ENCODE measurements around the gene FRS2. TPM values are rescaled to one million over a fixed set of nuclear protein-coding genes. Genes with fewer than 3 reads are reported as not detected.

The FRS2 gene
- total RNA-seq, 4 donors from 2014 or later: 22.6 to 42.0 (median 29.2) TPM

- 24 to 32% methylated on average over 2 of the region's 2 CpGs for WGBS, 2 donors
- Histone ChIP-seq H3K4me3 (no peak overlapping the region), H3K36me3 (peaks cover 0 to 12% (median 0%) of the 10 kb centered on the region in 3 donors), H3K9me3 (peaks cover 0 to 8% (median 0%) of the 10 kb centered on the region in 3 donors), H3K4me1 (peaks cover 0 to 23% (median 5%) of the 10 kb centered on the region in 3 donors), H3K27me3 (no peaks in the 10 kb centered on the region), H3K27ac (no peak overlapping the region)
- no peak for DNase-seq
- TF ChIP-seq CTCF (IDR thresholded peaks at IDR 0.05) (no peak), POLR2A (IDR thresholded peaks at IDR 0.05) (no peak)
- intact Hi-C loops (cut with DNase I): no loop called here
These were observed 14.2 kb downstream of the FRS2 start for GRCh38 chr12:69484428-69484827.

- no peaks in the 10 kb centered on the region for H3K27me3 ChIP-seq
- no peak for DNase-seq
- 88 to 92% methylated on average over 14 of the region's 14 CpGs for WGBS, 2 donors
- peaks cover 0 to 3% (median 0%) of the 10 kb centered on the region in 3 donors for H3K4me1 ChIP-seq
- H3K4me3 ChIP-seq: no peak overlapping the region
- peaks cover 0 to 5% (median 0%) of the 10 kb centered on the region in 3 donors for H3K36me3 ChIP-seq
- intact Hi-C loops (cut with DNase I): no loop called here
- no peak overlapping the region for H3K27ac ChIP-seq
- no peak for TF ChIP-seq POLR2A (IDR thresholded peaks at IDR 0.05)
- no peak for TF ChIP-seq CTCF (IDR thresholded peaks at IDR 0.05)
- H3K9me3 ChIP-seq: peaks cover 0 to 8% (median 0%) of the 10 kb centered on the region in 3 donors
These were observed 20.9 kb downstream of the FRS2 start for GRCh38 chr12:69490920-69491643.

- no peak for DNase-seq
- no peak overlapping the region for H3K4me3 ChIP-seq
- H3K9me3 ChIP-seq: no peaks in the 10 kb centered on the region
- H3K4me1 ChIP-seq: peaks cover 0 to 11% (median 3%) of the 10 kb centered on the region in 3 donors
- H3K27ac ChIP-seq: no peak overlapping the region
- 95 to 96% methylated on average over 2 of the region's 2 CpGs for WGBS, 2 donors
- TF ChIP-seq POLR2A (IDR thresholded peaks at IDR 0.05) (no peak), CTCF (IDR thresholded peaks at IDR 0.05) (no peak)
- H3K27me3 ChIP-seq: no peaks in the 10 kb centered on the region
- no peaks in the 10 kb centered on the region for H3K36me3 ChIP-seq
- intact Hi-C loops (cut with DNase I): no loop called here
These were observed 22.6 kb downstream of the FRS2 start for GRCh38 chr12:69492739-69493138.

GRCh38 chr12:69495071-69495470, 24.9 kb downstream of the FRS2 start:
- Histone ChIP-seq H3K36me3 (no peaks in the 10 kb centered on the region), H3K9me3 (no peaks in the 10 kb centered on the region), H3K4me1 (peaks cover 0 to 11% (median 3%) of the 10 kb centered on the region in 3 donors), H3K4me3 (no peak overlapping the region), H3K27ac (no peak overlapping the region), H3K27me3 (no peaks in the 10 kb centered on the region)
- TF ChIP-seq POLR2A (IDR thresholded peaks at IDR 0.05) (no peak), CTCF (IDR thresholded peaks at IDR 0.05) (no peak)
- 60 to 65% methylated on average over 3 of the region's 3 CpGs for WGBS, 2 donors
- intact Hi-C loops (cut with DNase I): no loop called here
- DNase-seq: no peak

GRCh38 chr12:69497308-69498026, 27.3 kb downstream of the FRS2 start:
- Histone ChIP-seq H3K27me3 (no peaks in the 10 kb centered on the region), H3K36me3 (no peaks in the 10 kb centered on the region), H3K4me1 (peaks cover 0 to 20% (median 3%) of the 10 kb centered on the region in 3 donors), H3K9me3 (no peaks in the 10 kb centered on the region), H3K27ac (peak overlapping the region in 1 of 4 donors; percentile 18), H3K4me3 (no peak overlapping the region)
- TF ChIP-seq POLR2A (IDR thresholded peaks at IDR 0.05): no peak
- no peak for TF ChIP-seq CTCF (IDR thresholded peaks at IDR 0.05)
- DNase-seq: no peak
- WGBS, 2 donors: 27 to 63% methylated on average over 4 of the region's 4 CpGs
- intact Hi-C loops (cut with DNase I): no loop called here

Measured in esophagus squamous epithelium (tissue), 5 donors.